Measurements from ENCODE around the gene TEK. TPM values are rescaled to one million over a fixed set of nuclear protein-coding genes. Genes with fewer than 3 reads are reported as not detected.
"Not testable (repeated sequence)": the region's sequence is repeated elsewhere in the genome, so short reads cannot be mapped to it uniquely, and the experiment has no call there.

Gene TEK
- total RNA-seq, 1 experiment from 2014 or later, result 4.0 TPM

- not testable (repeated sequence) for H3K4me3 ChIP-seq; H3K9me3 ChIP-seq (replicated peaks); DNase-seq (ENCODE audit: low read depth in 1 of 2, low spot score in 2 of 2); H3K36me3 ChIP-seq; H3K27me3 ChIP-seq (replicated peaks)
- peaks cover 36% of the 10 kb centered on the region for H3K4me1 ChIP-seq (replicated peaks)
- H3K27ac ChIP-seq, result peak overlapping the region; percentile 53
These were observed 15.5 kb upstream of the TEK start for GRCh38 chr9:27093384-27094067.

- no peaks in the 10 kb centered on the region for H3K9me3 ChIP-seq (replicated peaks)
- no peak overlapping the region for H3K4me3 ChIP-seq
- no peaks in the 10 kb centered on the region for H3K27me3 ChIP-seq (replicated peaks)
- H3K27ac ChIP-seq, result peak overlapping the region; percentile 56
- H3K36me3 ChIP-seq, result no peaks in the 10 kb centered on the region
- DNase-seq (ENCODE audit: low read depth in 1 of 2, low spot score in 2 of 2), result peak; percentile 79 to 84
- H3K4me1 ChIP-seq (replicated peaks), result peaks cover 24% of the 10 kb centered on the region
These were observed 14.3 kb upstream of the TEK start for GRCh38 chr9:27094640-27095298.

GRCh38 chr9:27107241-27107640 lies 1.8 kb upstream of the TEK start:
- Histone ChIP-seq H3K4me1 (replicated peaks) (peaks cover 6% of the 10 kb centered on the region), H3K9me3 (replicated peaks) (no peaks in the 10 kb centered on the region), H3K36me3 (no peaks in the 10 kb centered on the region), H3K27me3 (replicated peaks) (no peaks in the 10 kb centered on the region), H3K27ac (no peak overlapping the region), H3K4me3 (no peak overlapping the region)
- DNase-seq (ENCODE audit: low read depth in 1 of 2, low spot score in 2 of 2), result no peak

DNA sequence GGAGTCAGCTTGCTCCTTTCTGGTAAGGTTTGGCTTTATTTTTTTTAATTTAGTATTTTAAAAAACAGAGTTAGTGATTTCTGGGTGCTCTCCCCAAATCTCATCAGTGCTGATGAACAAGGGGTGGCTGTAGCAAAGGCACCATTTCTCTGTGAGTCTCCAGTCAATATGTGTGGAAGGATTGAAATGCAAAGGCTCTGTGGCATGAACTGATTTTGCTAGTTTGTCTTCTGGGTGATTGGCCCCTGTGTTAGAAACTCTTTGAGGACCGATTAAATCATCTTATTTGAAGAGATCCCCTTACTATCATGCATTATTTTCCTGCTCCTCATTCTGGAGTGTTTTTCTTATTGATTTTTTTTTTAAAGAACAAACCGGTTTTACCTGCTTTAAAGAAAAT lies 596 bp downstream of the TEK start:
- DNase-seq (ENCODE audit: low read depth in 1 of 2, low spot score in 2 of 2), result no peak
- H3K4me1 ChIP-seq (replicated peaks), result peaks cover 6% of the 10 kb centered on the region
- H3K27ac ChIP-seq, result peak overlapping the region; percentile 28; the same call in 1 of the 2 replicates
- peak overlapping the region; percentile 23 for H3K4me3 ChIP-seq
- no peaks in the 10 kb centered on the region for H3K9me3 ChIP-seq (replicated peaks)
- H3K27me3 ChIP-seq (replicated peaks), result no peaks in the 10 kb centered on the region
- no peaks in the 10 kb centered on the region for H3K36me3 ChIP-seq

DNA sequence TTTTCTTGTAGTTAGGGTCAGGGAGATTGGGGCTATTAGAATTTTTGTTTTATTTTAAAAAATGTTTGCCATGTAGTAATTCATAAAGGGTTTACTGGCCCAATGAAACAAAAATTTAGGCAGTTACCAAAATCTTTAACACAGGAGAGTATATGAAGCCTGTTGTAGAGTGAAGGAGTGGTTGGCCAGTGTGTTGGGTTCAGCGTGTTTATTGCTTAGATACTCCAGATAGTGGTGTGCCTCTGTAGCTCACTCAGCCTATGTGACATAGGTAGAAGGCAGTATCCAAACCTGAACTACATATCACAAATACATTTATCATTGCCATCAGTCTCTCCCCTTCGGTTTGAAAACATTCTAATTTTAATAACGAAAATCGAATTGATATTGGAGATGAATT lies 1.2 kb downstream of the TEK start:
- Histone ChIP-seq H3K27ac (no peak overlapping the region), H3K9me3 (replicated peaks) (no peaks in the 10 kb centered on the region), H3K4me1 (replicated peaks) (peaks cover 6% of the 10 kb centered on the region), H3K27me3 (replicated peaks) (no peaks in the 10 kb centered on the region), H3K4me3 (no peak overlapping the region), H3K36me3 (no peaks in the 10 kb centered on the region)
- no peak for DNase-seq (ENCODE audit: low read depth in 1 of 2, low spot score in 2 of 2)

GRCh38 chr9:27112235-27112634 lies 3.2 kb downstream of the TEK start:
- H3K36me3 ChIP-seq, result no peaks in the 10 kb centered on the region
- no peaks in the 10 kb centered on the region for H3K9me3 ChIP-seq (replicated peaks)
- peaks cover 6% of the 10 kb centered on the region for H3K4me1 ChIP-seq (replicated peaks)
- no peak for DNase-seq (ENCODE audit: low read depth in 1 of 2, low spot score in 2 of 2)
- H3K27me3 ChIP-seq (replicated peaks), result no peaks in the 10 kb centered on the region
- H3K27ac ChIP-seq, result no peak overlapping the region
- H3K4me3 ChIP-seq, result no peak overlapping the region

- peak; percentile 29 to 42 for DNase-seq (ENCODE audit: low read depth in 1 of 2, low spot score in 2 of 2)
- Histone ChIP-seq H3K27ac (no peak overlapping the region), H3K4me3 (no peak overlapping the region), H3K4me1 (replicated peaks) (peaks cover 19% of the 10 kb centered on the region), H3K27me3 (replicated peaks) (no peaks in the 10 kb centered on the region), H3K9me3 (replicated peaks) (no peaks in the 10 kb centered on the region), H3K36me3 (no peaks in the 10 kb centered on the region)
These were observed 8.6 kb downstream of the TEK start for GRCh38 chr9:27117489-27118135.

DNA sequence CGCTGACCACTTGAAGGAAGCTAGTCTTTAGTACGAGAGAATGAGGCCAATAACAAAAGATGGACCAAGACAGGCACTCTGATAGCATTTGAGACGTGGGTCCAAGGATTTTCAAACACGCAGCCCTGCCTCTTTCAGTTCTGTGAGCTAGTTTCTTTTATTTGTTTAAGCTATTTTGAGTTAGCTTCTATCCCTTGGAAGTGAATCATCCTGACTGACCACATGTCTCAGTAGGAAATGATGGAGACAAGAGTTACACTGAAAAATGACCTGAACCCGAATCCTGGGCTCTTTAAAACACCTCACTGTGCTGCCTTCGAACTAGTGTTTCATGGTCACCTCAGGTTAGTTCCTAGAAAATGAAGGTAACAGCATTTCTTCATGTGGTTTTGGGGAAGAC lies 9.9 kb downstream of the TEK start:
- peak in 1 of 2 experiments; percentile 34 for DNase-seq (ENCODE audit: low read depth in 1 of 2, low spot score in 2 of 2)
- H3K9me3 ChIP-seq (replicated peaks), result no peaks in the 10 kb centered on the region
- H3K4me3 ChIP-seq, result no peak overlapping the region
- H3K27ac ChIP-seq, result peak overlapping the region; percentile 69
- no peaks in the 10 kb centered on the region for H3K36me3 ChIP-seq
- H3K4me1 ChIP-seq (replicated peaks), result peaks cover 19% of the 10 kb centered on the region
- no peaks in the 10 kb centered on the region for H3K27me3 ChIP-seq (replicated peaks)

- DNase-seq (ENCODE audit: low read depth in 1 of 2, low spot score in 2 of 2), result no peak
These were observed 15.1 kb downstream of the TEK start for GRCh38 chr9:27124151-27124550.

DNA sequence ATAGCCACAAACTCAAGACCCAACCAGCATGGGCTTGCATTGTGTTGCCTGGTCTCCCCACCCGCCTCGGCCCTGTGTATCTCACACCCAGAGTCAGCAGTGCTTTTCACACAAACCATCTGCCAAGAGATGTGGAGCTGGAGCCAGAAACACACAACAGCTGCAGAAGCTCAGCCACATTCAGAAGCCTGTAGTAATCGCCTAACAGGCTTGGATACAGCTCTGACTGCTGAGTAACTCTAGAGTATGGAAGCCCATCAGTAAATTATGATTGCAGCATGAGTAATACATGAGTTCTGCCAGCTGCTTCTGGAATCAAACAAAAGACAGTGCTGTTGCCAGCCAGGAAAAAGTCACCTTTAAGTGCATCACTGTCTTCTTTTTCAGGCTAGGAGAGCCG lies 16.0 kb downstream of the TEK start:
- no peaks in the 10 kb centered on the region for H3K36me3 ChIP-seq
- no peaks in the 10 kb centered on the region for H3K27me3 ChIP-seq (replicated peaks)
- DNase-seq (ENCODE audit: low read depth in 1 of 2, low spot score in 2 of 2), result peak; percentile 47 to 49
- no peak overlapping the region; the same call in 1 of the 2 replicates for H3K27ac ChIP-seq
- no peaks in the 10 kb centered on the region for H3K9me3 ChIP-seq (replicated peaks)
- no peak overlapping the region for H3K4me3 ChIP-seq
- peaks cover 16% of the 10 kb centered on the region for H3K4me1 ChIP-seq (replicated peaks)

More at GRCh38 chr9:27124151-27124550, 15.1 kb downstream of the TEK start:
- Histone ChIP-seq H3K27me3 (replicated peaks) (no peaks in the 10 kb centered on the region), H3K36me3 (no peaks in the 10 kb centered on the region), H3K4me1 (replicated peaks) (peaks cover 17% of the 10 kb centered on the region), H3K27ac (no peak overlapping the region), H3K4me3 (no peak overlapping the region), H3K9me3 (replicated peaks) (no peaks in the 10 kb centered on the region)

DNA sequence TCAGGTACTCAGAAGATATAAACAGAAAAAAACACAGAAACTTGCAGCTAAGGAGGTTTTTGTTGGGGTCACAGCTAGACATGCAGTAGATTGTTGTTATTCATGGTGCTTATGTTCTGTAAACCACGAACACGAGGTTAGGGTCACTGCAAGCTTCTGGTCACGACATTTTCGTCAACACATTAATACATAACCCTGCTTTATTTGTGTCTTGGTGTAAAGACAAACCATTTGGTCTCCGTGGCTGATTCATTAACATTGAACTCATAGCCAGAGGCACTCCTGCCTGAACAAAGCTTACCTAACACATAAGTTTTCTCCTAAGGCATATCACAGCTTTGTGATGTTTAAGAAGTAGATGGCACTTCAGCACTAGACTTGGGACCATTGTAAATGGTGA lies 16.9 kb downstream of the TEK start:
- no peak for DNase-seq (ENCODE audit: low read depth in 1 of 2, low spot score in 2 of 2)
- Histone ChIP-seq H3K4me1 (replicated peaks) (peaks cover 16% of the 10 kb centered on the region), H3K27me3 (replicated peaks) (no peaks in the 10 kb centered on the region), H3K36me3 (no peaks in the 10 kb centered on the region), H3K27ac (no peak overlapping the region), H3K9me3 (replicated peaks) (no peaks in the 10 kb centered on the region), H3K4me3 (no peak overlapping the region)

GRCh38 chr9:27126670-27127069 lies 17.6 kb downstream of the TEK start:
- no peak overlapping the region for H3K4me3 ChIP-seq
- no peak overlapping the region for H3K27ac ChIP-seq
- no peak for DNase-seq (ENCODE audit: low read depth in 1 of 2, low spot score in 2 of 2)

DNA sequence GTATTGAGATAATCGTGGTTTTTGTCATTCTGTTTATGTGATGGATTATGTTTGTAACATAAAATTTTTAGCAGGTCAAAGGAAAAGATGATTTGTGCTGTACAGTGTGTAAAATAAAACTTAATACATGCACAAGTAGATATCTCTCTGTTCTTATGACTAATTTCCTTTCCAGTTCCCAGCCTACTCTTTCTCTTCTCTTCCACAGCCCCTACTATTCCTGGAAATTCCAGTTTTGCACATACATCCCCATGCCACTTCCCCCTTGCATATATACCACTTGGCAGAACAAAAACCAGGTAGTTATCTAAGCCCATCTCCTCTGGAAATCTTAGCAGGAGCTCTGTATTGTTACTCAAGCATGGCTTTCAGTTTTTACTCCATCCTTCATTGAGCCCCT lies 20.2 kb downstream of the TEK start:
- H3K9me3 ChIP-seq (replicated peaks), result no peaks in the 10 kb centered on the region
- no peaks in the 10 kb centered on the region for H3K27me3 ChIP-seq (replicated peaks)
- H3K27ac ChIP-seq, result no peak overlapping the region
- DNase-seq (ENCODE audit: low read depth in 1 of 2, low spot score in 2 of 2), result no peak
- H3K4me1 ChIP-seq (replicated peaks), result peaks cover 16% of the 10 kb centered on the region
- H3K36me3 ChIP-seq, result no peaks in the 10 kb centered on the region
- no peak overlapping the region for H3K4me3 ChIP-seq

More at GRCh38 chr9:27126670-27127069, 17.6 kb downstream of the TEK start:
- Histone ChIP-seq H3K4me1 (replicated peaks) (peaks cover 16% of the 10 kb centered on the region), H3K9me3 (replicated peaks) (no peaks in the 10 kb centered on the region), H3K27me3 (replicated peaks) (no peaks in the 10 kb centered on the region), H3K36me3 (no peaks in the 10 kb centered on the region)

GRCh38 chr9:27131731-27132130 lies 22.7 kb downstream of the TEK start:
- Histone ChIP-seq H3K36me3 (no peaks in the 10 kb centered on the region), H3K4me3 (no peak overlapping the region), H3K27me3 (replicated peaks) (no peaks in the 10 kb centered on the region), H3K9me3 (replicated peaks) (no peaks in the 10 kb centered on the region), H3K27ac (no peak overlapping the region), H3K4me1 (replicated peaks) (no peaks in the 10 kb centered on the region)
- no peak for DNase-seq (ENCODE audit: low read depth in 1 of 2, low spot score in 2 of 2)

All from SJSA1 (cell line).